Measurements from ENCODE around the gene SPATS2. TPM values are rescaled to one million over a fixed set of nuclear protein-coding genes. Genes with fewer than 3 reads are reported as not detected.

SPATS2 gene
- total RNA-seq, 1 donor from 2014 or later, result 69.0 TPM

DNA sequence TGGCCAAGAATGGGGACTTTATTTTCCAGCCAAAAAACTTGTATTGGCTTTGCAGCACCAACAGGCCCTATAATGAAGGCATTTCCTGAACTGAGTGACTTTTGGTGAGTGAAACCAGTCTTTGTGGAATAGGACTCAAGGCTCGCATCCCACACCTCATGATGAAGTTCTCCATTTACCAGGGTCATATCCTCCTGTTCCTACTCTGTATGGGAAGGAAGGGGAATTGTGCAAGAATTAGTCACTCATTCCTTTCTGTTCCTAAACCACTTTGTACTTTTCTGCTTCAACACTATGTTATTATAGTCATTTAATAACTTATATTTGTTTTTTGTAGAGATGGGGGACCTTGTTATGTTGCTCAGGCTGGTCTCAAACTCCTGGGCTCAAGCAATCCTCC lies 2.3 kb upstream of the SPATS2 start:
- no peaks in the 10 kb centered on the region for H3K36me3 Mint-ChIP-seq
- no peak overlapping the region for H3K4me3 Mint-ChIP-seq
- no peaks in the 10 kb centered on the region for H3K27me3 Mint-ChIP-seq (ENCODE audit: low read depth)
- TF ChIP-seq, protein P1, sequence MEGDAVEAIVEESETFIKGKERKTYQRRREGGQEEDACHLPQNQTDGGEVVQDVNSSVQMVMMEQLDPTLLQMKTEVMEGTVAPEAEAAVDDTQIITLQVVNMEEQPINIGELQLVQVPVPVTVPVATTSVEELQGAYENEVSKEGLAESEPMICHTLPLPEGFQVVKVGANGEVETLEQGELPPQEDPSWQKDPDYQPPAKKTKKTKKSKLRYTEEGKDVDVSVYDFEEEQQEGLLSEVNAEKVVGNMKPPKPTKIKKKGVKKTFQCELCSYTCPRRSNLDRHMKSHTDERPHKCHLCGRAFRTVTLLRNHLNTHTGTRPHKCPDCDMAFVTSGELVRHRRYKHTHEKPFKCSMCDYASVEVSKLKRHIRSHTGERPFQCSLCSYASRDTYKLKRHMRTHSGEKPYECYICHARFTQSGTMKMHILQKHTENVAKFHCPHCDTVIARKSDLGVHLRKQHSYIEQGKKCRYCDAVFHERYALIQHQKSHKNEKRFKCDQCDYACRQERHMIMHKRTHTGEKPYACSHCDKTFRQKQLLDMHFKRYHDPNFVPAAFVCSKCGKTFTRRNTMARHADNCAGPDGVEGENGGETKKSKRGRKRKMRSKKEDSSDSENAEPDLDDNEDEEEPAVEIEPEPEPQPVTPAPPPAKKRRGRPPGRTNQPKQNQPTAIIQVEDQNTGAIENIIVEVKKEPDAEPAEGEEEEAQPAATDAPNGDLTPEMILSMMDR (IDR thresholded peaks at IDR 0.05; ENCODE audit: unreplicated experiment), result no peak
- H3K4me1 Mint-ChIP-seq, result peaks cover 23% of the 10 kb centered on the region
- no peak for DNase-seq (ENCODE audit: low spot score in 2 of 2, unreplicated experiment in 2 of 2)
- H3K27ac Mint-ChIP-seq, result no peak overlapping the region
- H3K9me3 Mint-ChIP-seq, result no peaks in the 10 kb centered on the region

- H3K27me3 Mint-ChIP-seq (ENCODE audit: low read depth), result no peaks in the 10 kb centered on the region
- H3K4me3 Mint-ChIP-seq, result no peak overlapping the region
- H3K9me3 Mint-ChIP-seq, result no peaks in the 10 kb centered on the region
- H3K4me1 Mint-ChIP-seq, result peaks cover 27% of the 10 kb centered on the region
- no peak for DNase-seq (ENCODE audit: low spot score in 2 of 2, unreplicated experiment in 2 of 2)
- no peak overlapping the region for H3K27ac Mint-ChIP-seq
- TF ChIP-seq, protein P1 (IDR thresholded peaks at IDR 0.05; ENCODE audit: unreplicated experiment), result no peak
- H3K36me3 Mint-ChIP-seq, result no peaks in the 10 kb centered on the region
Measured at GRCh38 chr12:49365542-49365941, 1.7 kb upstream of the SPATS2 start.

GRCh38 chr12:49366096-49366651 lies 1.1 kb upstream of the SPATS2 start:
- Mint-ChIP-seq H3K36me3 (no peaks in the 10 kb centered on the region), H3K27ac (peak overlapping the region; percentile 99), H3K4me3 (peak overlapping the region; percentile 87), H3K4me1 (peaks cover 27% of the 10 kb centered on the region), H3K27me3 (ENCODE audit: low read depth) (no peaks in the 10 kb centered on the region), H3K9me3 (no peaks in the 10 kb centered on the region)
- no peak for DNase-seq (ENCODE audit: low spot score in 2 of 2, unreplicated experiment in 2 of 2)
- TF ChIP-seq, protein P1 (IDR thresholded peaks at IDR 0.05; ENCODE audit: unreplicated experiment), result no peak

DNA sequence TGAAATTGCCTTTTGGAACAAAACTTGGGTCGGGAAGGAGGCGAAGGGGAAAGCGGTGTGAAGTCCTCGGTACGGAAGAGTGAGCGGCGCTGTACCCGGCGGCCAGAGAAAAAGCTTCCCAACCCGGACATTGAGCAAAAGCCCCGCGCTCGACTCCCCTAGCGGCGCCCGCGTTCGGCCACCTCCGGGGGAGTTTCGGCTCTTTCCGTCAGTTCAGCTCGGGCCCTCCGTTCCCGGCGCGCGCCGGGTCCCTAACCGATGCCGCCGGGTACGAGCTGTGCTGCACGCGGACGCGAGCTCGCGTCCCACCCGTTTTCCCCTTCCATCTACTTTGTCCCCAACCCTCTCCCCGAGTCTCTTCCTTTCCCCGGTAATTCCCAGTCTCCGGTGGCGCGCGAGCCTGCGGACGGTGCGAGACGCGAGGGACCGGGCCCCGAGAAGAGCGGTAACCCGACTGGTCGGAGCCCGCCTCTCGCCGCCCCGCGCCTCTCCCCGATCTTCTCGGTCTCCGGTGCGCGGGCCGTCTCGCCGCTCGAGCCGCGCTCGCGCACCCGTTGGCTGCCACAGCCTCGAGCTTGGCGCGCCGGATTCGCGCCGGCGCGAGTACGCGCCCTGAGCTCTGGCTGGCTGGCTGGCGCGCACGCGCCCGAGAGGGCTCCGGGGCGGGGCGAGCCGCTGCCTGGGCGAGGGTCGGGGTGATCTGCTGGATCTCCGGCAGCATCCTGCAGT lies 446 bp upstream of the SPATS2 start:
- Mint-ChIP-seq H3K27ac (peak overlapping the region; percentile 99), H3K27me3 (ENCODE audit: low read depth) (no peaks in the 10 kb centered on the region), H3K9me3 (no peaks in the 10 kb centered on the region), H3K4me1 (peaks cover 27% of the 10 kb centered on the region), H3K36me3 (no peaks in the 10 kb centered on the region), H3K4me3 (peak overlapping the region; percentile 87)
- peak; percentile 96 to 99 for DNase-seq (ENCODE audit: low spot score in 2 of 2, unreplicated experiment in 2 of 2)
- TF ChIP-seq, protein P1 (IDR thresholded peaks at IDR 0.05; ENCODE audit: unreplicated experiment), result no peak

DNA sequence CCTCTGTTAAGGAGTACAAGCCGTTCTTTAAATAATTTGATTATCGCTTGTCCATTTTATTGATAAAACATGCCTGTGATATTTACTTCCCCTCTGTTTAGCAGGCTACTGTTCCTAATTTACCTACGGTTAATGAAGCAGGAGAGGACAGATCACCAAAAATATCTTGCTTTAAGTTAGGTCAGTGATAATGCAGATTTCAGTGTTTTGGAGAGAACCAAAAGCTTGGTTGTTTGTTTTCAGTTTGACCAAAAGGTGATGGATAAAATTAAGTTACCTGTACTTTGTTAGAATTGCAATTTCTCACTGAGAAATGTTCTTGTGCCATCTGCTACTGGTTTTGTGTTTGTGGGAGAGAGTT lies 958 bp downstream of the SPATS2 start:
- H3K4me1 Mint-ChIP-seq, result peaks cover 30% of the 10 kb centered on the region

More for the DNA sequence above, 958 bp downstream of the SPATS2 start:
- Mint-ChIP-seq H3K27me3 (ENCODE audit: low read depth) (no peaks in the 10 kb centered on the region), H3K36me3 (peaks cover 2% of the 10 kb centered on the region), H3K4me3 (peak overlapping the region; percentile 87), H3K27ac (peak overlapping the region; percentile 95), H3K9me3 (no peaks in the 10 kb centered on the region)
- DNase-seq (ENCODE audit: low spot score in 2 of 2, unreplicated experiment in 2 of 2), result no peak
- TF ChIP-seq, protein P1 (IDR thresholded peaks at IDR 0.05; ENCODE audit: unreplicated experiment), result no peak

All from mesothelial cell of epicardium (in vitro differentiated cells).